ENCODE results near the gene CCDC74A.
"Not testable (repeated sequence)": the region's sequence is repeated elsewhere in the genome, so short reads cannot be mapped to it uniquely, and the experiment has no call there.

CCDC74A gene

DNA sequence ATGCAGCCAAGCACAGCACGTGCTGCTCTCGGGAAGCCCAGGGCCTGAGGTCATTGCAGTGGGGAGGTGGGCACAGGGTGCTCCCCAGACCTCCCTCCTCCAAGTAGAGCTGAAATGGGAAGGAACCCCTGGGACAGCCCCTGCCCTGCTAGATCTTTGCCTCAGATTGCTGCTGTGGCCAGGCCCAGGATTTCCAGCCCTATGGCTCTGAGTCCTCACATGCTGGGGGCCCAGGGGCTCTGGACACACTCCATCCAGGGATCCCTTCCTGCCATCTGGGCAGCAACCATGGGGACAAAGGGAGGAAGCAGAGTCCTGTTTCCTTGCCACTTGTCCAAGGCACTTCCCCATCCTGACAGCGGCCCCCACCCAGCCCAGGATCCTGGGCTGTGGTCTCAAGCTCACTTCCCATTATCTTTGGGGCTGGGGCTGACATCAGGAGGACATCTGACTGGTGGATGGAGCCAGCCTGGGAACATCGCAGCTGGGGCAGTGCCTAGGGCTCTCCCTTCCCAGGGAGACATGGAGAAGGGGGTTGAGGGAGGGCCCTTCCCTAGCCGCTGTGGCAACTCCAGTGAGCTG is 2.3 kb downstream of the CCDC74A start:
- not testable (repeated sequence) for DNase-seq

DNA sequence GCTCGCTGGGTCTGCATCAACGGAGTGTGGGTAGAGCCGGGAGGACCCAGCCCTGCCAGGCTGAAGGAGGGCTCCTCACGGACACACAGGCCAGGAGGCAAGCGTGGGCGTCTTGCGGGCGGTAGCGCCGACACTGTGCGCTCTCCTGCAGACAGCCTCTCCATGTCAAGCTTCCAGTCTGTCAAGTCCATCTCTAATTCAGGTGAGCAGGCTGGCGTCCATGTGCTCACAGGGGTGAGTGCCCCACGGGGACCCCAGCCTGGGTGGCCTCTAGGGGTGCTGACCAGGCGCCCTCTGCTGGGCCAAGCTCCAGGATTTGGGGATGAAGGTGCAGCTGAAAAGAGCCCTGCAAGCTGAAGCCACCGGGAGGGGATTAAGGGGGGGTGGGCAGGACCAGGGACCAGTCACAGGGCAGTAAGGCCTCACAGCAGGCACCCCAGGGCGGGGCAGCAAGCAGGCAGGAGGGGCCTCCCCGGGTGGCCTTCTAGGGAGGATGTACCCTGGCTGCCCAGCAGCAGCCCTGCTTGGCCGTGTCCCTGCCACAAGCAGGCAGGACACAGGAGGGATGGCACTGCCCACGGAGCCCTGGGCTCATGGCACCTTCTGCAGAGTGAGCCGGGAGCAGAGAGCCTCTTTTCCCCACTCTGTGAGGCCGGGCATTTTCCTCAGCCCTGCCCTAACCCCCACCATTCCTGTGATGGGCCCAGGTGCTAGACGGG is 3.1 kb downstream of the CCDC74A start:
- not testable (repeated sequence) for DNase-seq

DNA sequence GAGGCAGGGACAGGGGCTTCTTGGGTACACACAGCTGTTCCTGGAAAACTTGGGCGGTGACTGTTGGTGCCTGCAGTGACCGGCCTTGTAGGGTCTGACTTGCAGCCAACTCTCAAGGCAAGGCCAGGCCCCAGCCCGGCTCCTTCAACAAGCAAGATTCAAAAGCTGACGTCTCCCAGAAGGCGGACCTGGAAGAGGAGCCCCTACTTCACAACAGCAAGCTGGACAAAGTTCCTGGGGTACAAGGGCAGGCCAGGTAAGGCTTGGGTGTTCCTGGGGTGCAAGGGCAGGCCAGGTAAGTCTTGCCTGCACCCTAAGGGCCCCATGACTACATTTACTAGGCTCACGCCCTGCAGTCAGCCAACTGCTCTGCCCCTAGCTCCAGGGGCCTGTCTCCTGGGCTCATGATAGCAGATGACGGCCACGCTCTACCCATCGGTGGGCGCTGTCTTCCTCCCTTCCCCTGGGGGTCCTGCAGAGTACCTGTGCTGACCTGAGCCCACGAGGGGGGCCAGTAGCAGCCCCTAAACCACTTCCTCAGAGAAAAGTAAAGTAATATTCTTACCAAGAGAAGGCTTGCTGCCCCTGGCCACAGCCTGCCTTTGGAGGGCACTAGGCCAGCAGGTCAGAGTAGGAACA is 4.0 kb downstream of the CCDC74A start:
- not testable (repeated sequence) for DNase-seq

DNA sequence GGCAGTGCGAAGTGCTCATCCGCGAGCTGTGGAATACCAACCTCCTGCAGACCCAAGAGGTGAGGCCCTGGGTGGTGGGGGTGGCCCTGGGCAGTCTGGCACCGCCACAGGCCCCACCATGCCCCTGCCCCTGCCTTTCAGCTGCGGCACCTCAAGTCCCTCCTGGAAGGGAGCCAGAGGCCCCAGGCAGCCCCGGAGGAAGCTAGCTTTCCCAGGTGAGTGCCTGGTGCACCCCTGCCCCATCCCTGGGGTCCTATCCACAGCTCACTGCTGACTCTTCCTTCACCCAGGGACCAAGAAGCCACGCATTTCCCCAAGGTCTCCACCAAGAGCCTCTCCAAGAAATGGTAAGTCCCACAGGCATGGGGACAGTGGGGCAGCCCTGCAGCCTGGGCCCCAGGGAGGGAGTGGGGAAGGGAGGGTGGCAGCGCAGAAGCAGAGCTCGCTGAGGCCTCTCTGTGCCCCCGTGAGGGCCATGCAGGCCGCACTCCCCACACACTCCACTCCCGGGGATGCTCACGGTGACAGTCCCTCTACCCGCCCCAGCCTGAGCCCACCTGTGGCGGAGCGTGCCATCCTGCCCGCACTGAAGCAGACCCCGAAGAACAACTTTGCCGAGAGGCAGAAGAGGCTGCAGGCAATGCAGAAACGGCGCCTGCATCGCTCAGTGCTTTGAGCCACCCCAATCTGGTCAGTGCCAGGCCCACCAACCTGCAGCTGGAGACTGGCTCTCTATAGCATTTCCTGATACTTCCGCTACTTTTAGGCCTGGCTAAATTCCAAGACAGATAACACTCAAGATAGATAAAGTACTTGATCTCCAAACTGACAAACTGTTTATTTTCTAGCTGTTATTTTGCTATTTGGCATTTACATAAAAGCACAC is 5.3 kb downstream of the CCDC74A start:
- DNase-seq = not testable (repeated sequence)

DNA sequence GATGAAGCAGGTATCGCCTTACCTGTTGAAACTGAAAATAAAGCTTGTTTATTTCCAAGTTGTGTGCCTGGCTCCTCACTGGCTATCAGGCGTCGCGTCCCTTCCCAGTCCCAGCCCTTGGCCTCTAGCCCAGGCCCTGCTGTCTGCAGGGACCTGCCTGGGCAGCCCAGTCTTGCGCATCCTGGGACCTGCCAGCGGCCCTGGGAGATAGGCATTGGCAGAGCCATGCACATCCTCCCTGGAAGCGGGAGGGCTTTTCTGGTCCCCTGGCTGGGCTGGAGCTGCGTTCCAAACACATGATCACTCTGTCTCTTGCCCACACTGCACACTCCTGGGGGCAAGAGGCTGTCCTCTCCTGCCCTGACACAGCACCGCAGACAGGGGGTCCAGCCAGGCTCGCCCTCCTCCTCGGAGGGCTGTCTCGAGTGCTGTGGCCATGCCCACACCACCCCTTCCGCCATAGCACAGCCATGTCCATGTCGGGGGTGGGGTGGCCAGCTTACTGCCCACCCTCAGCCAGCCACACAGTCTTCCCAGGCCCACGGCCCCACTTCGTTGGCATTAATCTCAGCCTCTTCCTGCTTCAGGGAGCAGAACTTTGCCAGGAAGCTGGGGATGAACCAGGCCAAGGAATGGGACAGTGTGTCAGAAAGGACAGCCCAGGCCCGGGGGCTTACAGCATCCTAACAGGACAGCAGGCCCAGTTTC is 6.1 kb downstream of the CCDC74A start:
- not testable (repeated sequence) for DNase-seq

DNA sequence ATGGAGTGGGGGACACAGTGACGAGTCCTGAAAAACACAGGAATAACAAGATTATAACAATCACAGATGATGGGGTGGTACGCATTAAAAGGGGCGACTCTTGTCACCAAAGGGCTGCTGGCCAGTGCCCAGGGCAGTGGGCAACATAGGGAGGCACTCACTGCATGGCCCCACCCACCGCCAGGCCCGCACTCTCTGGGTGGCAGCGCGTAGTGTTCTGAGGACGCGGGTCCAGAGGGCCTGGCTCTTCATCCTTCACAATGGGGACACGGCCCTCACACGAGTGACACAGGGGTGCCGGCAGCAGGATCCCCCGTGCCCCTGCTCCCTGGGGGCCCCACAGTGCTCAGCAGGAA is 6.6 kb downstream of the CCDC74A start:
- not testable (repeated sequence) for DNase-seq

DNA sequence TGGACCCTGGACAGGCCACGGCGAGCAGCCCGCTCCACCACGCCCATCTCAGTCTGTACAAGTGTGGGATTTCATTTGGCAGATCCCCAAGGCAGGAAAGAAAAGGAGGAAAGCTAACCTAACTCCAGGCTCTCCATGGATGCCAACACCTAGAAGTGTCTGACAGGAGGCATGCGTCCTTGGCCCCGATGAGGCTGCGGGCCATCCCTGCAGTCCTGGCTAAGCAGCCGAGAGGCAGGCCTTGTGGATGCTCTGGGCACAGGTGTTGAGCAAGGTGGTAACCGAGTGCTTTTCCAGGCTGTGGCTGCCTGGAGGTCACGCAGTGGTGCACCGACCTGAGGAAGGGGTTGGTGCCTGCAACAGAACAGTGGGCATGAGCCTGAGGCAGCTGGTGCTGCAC is 7.3 kb downstream of the CCDC74A start:
- not testable (repeated sequence) for DNase-seq

DNA sequence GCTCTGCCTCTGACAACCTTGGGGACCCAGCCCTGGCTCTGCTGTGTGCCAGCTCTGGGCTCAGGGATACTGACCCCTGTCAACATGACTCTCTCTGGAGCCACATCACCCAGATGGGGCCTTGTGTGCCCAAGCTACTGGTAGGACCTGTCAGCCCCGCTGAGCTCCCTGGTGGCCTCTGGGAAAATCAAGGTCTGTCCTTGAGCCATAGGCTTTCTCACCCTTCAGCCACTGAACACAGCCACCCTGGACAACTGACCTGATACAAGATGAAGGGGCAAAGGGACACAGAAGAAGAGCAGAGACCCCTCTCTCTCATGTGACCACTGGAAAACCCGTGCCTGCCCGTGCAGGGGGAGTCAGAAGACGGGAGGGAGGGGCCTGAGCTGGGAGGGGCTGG is 7.8 kb downstream of the CCDC74A start:
- DNase-seq = no peak

DNA sequence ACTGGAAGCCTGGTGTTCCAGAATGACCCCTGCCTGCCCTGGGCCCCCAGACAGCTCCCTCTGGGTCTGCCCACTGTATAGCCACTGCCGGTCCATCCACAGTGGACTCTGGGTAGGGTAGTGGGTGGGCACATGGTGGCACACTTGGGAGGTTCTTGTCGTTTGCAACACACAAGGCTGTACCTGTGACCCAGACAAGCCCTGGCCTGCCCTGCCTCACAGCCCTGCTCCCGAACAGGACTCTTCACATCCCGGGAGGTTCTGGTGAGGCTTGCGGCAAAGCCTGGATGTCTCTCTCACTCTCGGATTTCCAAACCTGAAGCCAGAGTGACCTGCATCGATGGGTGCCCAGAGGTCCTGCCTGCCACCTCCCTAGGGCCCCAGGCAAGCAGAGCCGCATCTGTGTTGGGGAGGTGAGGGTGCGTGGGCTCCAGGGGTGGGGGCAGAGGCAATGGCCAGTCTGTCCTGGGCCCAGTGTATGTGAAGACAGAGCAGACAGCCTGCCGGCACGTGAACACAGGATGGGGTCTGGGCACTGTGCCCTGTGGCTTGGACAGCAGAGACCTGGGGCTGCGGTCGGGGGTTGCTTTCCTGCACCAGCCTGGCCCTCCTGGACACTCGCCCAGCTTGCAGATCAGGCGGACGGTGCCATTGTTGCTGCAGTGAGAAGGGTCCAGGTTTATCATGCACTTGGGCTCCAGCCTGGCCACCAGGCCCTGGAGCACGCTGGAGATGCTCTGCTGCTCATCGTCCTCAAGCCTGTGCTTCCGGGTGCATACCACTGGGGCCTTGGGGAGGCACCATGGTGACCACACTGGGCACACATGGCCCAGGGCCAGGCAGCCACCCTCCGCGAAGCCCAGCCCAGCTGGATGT is 8.5 kb downstream of the CCDC74A start:
- DNase-seq = not testable (repeated sequence)

DNA sequence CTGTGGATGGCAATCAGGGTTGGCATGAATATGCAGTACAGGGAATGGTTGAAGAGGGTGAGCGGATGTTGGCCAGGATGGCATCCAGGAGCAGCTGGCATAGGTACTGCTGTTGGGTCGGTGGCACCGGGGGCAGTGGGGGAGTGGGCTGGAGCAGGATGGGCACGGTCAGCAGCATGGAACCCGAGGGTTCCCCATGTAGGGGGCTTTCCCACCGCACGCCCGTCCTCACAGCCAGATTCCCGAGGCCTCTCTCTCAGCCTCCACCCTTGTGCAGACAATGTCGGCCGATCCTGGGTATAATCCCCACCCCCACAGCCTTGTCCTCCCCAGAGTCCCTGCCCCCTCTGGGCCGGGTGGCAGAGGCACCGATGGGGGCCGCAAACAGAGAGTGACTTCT is 9.2 kb downstream of the CCDC74A start:
- DNase-seq = not testable (repeated sequence)

DNA sequence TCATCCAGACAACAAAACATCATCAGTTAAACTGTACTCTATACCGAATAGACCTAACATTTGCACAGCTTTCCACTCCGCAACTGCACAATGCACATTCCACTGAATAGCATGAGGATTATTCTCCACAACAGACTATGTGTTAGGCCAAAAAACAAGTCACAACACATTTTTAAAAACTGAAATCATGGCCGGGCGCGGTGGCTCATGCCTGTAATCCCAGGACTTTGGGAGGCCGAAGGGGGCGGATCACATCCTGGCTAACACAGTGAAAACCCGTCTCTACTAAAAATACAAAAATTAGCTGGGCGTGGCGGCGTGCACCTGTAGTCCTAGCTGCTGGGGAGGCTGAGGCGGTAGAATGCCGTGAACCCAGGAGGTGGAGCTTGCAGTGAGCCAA is 11.2 kb downstream of the CCDC74A start:
- not testable (repeated sequence) for DNase-seq

DNA sequence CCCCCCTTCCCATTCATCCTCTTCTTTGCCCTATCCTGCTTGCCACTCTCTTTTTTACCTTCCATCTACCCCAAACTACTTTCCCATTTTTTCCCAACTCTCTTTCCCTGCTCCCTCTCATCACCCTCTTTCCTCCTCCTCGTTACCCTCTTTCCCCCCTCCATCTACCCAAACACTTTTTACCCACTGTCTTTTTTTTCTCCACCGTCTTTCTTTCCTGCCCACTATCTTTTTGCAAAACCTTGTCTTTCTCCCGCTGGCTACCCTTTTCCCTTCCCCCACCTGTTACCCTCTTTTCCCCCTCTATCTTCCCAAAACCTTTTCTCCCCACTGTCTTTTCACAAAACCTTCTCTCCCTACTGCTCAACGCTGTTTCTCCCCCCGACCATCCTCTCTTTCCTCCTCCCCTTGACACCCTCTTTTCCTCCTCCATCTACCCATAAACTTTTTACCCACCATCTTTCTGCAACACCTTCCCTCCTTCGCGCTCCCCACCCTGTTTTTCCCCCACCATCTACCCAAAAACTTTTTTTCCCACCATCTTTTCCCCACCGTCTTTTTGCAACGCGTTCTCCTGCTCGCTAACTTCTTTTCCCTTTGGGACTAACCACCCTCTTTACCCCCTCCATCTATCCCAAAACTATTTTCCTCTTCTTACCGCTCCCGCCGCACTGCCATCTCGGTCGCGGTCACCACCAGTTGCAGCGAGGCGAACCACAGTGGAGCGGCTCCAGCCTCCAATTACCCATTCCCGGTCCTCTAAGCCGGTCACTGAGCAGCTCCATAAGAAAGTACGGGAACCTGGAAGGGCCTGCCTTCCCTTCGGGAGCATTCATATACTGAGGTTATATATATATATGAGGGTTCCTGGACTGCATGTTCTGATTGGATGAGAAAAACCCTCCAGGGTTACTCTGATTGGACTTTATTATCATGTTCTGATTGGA is 15.0 kb downstream of the CCDC74A start:
- no peak for DNase-seq

DNA sequence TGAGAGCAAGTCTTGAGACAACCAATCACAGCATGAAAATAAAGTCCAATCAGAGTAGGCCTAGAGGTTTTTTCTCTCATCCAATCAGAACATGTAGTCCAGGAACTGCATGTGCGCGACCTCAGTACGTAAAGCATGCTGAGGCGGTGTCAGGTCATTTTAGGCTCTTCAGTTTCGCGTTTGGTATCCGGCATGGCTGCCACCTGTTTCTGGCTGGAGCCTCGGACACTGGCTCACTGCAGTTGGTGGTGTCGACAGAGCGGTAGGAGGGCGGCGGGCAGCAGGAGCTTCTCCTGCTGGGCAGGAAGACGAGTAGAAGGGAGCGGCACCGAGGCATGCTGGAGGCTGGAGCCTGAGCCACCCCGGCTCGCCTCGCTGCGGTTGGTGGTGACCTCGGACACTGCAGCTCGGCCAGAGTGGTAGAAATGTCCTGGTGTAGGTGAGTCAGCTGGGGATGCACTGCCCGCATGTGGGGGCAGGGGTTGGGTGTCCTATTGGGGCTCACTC is 15.8 kb downstream of the CCDC74A start:
- DNase-seq = no peak

DNA sequence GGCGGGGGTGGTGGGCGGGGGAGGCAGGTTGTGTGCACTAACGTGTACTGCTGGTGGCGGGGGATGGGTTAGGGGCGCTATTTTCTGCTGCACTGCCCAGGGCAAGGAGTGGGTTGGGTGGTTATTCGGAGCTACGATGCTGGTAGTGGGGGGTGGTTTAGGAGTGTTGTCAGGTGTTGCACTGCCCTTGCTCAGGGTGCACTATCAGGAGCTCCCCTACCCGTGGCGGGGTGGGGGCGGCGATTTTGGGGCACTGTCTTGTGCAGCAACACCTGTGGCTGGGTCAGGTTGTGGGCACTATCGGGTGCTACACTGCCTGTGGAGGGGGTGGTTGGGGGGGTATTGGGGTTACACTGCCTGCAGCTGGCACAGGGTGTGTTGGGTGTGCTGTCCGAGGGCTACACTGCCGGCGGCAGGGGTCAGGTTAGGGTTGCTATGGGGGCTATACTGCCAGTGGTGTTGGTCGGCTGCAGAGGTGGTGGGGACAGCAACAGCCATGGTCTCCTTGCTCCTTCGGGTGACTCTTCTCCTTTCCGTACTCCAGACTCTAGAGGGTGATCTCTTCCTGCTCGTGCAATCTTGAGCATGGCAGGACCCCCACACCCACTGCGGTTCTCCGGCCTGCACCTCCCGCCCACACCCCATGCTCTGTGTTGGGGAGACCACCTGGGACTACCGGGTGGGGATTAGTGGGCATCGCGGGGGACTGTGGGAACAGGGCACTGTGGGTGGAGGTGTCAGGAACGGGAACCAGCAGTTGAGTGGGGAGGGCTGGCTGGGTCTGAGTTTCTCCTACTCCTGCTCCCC is 16.5 kb downstream of the CCDC74A start:
- not testable (repeated sequence) for DNase-seq

DNA sequence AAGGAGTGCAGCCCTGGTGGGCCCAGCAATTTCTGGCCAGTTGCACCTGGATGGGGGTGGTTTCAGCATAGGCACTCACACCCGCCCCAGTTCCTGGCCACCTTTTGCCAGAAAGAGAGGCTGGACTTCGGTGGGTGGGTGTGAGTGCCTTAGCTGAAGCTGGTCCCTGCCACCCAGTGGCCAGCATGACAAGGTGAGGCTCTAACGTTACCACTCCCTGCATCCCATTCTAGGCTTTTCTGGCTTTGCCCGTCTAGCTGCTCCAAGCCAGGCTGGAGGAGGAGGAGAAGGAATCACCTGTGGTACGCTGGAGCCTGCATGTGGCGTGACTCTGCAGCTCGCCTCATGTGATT is 17.1 kb downstream of the CCDC74A start:
- not testable (repeated sequence) for DNase-seq

DNA sequence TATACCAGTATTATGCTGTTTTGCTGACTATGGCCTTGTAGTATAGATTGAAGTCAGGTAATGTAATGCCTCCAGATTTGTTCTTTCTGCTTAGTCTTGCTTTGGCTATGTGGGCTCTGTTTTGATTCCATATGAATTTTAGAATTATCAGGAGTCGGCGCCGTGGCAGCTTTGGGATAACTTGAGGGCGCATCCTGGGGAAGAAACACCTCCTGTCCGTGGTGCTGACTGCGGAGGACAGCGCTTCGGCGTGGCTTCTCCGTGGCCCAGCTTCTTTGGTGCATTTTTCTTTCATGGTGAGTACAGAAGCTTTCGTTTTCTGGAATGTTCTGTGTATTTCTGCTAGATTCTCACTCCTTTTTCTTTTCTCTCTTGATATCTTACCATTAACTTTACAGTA is 25.2 kb downstream of the CCDC74A start:
- no peak for DNase-seq

DNA sequence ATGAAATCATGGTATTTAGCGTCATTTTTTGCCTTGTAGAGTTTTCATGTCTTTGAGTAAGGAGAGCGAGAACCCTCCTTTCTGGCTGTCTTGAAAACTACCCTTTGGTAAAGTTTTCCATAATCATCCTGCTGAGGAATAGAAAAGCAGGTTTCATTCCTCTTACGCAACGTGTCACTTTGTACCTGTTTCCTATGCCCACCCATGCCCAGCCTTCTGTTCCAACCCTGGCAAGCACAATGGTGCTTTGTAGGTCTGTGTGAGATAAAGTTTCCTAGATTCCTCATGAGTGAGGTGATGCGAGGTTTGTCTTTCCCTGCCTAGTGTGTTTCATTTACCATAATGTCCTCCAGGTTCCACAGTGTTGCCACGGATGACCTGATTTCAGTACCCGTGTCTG is 29.3 kb downstream of the CCDC74A start:
- DNase-seq = no peak

DNA sequence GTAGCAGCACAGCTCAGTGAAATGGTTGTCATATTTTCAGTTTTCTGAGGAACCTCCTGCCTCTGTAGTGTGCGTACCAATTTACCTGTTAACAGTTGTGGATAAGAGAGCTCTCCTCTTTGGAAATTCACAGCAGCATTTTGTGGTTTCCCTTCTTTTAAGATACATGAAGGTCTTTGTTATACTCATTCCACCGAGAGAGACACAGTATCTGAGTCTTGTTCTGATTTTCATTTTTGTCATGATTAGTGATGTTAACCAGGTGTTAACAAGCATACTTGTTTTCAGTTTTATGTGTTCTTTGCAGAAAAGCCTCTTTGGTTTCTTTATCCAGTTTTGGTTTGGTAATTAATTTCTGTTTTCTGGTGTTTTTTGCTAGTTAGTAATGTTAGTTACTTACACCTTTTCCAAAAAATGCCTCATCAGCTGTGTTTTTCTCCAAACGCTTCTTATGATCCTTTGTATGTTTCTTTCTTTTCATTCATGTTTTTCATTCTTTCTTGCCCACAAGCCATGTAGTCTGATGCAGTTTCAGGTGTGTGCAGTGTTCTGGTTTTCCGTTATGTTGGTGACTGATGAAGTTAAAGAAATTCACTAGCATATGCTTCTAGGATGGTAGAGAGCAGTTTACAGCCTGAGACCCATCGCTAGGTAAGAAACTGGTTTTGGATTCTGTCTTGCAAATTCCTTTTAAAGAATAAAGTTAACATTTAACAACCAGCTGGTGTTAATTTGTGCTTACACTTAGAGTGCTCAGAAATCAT is 30.1 kb downstream of the CCDC74A start:
- no peak for DNase-seq

DNA sequence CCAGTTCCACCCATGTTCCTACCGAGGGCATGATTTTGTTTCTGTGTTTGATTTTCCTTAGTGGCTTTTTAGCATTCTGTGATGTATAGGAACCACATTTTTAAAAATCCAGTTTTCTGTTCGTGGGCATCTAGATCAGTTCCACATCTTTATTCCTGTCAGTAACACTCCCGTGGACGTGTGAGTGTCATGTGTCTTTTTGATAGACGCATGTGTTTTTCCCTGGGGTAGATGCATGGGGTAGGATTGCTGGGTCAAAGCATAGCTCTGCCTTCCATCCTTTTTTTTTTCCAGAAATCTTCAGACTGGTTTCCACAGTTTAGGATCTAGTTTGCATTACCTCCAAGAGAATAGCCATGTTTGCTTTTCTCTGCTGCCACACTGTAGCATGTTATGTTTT is 38.7 kb downstream of the CCDC74A start:
- DNase-seq = no peak

All from GDM1 (cell line).